K562 (cell line): ENCODE results near the gene SCML2. TPM values are rescaled to one million over a fixed set of nuclear protein-coding genes. Genes with fewer than 3 reads are reported as not detected.

Experiments
- ATAC-seq: fragments of 200-7000 bp; cut with Tn5 transposase; 3 replicates; pipeline ENCODE4 v1.9.1; 2020; ENCODE audit warnings: moderate library complexity
- BruUV-seq: library from RNA; stranded (reverse); fragments of 400-500 nt; replicated peaks from 2 replicates; lab custom pipeline; 2021; lab: Mats Ljungman, UMichigan
- CTCF ChIA-PET: fragments of 300-600 bp; formaldehyde crosslinking; extraction: SDS; loops from one replicate; lab custom pipeline; 2021; ENCODE audit warnings: low intra/inter-chr PET ratio; lab: Yijun Ruan, JAX
- POLR2A ChIA-PET: fragments of 300-600, 350-650 bp; sonication (Branson Sonifier 250); formaldehyde crosslinking; extraction: SDS; loops from one replicate; lab custom pipeline; 2021; ENCODE audit warnings: antibody characterized with exemption, inconsistent platforms; lab: Yijun Ruan, JAX
- DNase-seq, 4 experiments: peaks; one replicate each; pipeline versions ENCODE4 v3.0.0 to v3.0.0-alpha.2; 2011 to 2018; ENCODE audit warnings: low spot score in 3 of 4, mixed read lengths in 3 of 4; ENCODE audit errors: extremely low read depth in 1 of 4
- FAIRE-seq: peaks from 2 replicates; lab custom pipeline; 2011; peaks lifted over from hg19 to GRCh38; lab: Jason Lieb, UNC
- H2AFZ ChIP-seq: 2 replicates; pipeline ENCODE4 v1.6.0; 2011; ENCODE audit warnings: low read depth, low read length, control low read depth, inconsistent platforms
- H3K27ac ChIP-seq: fragments of 200-600 bp; 3 replicates; pipeline ENCODE4 v1.8.0; 2011; ENCODE audit warnings: low read depth, mild to moderate bottlenecking, control low read depth, inconsistent platforms, low read length, moderate library complexity, mixed read lengths; ENCODE audit errors: extremely low read depth
- H3K27me3 ChIP-seq, 2 experiments: fragments of 300-600 bp in 1 of 2; 2 replicates in 1 of 2; 3 replicates in 1 of 2; pipeline versions ENCODE4 v1.6.0 to v1.8.0; 2011; ENCODE audit warnings: inconsistent platforms in 2 of 2, low read length in 2 of 2, mild to moderate bottlenecking in 1 of 2, mixed read lengths in 1 of 2, moderate library complexity in 1 of 2; ENCODE audit not compliant: control insufficient read depth in 2 of 2, insufficient read depth in 2 of 2
- H3K36me3 ChIP-seq: fragments of 300-600 bp; 3 replicates; pipeline ENCODE4 v1.8.0; 2011; ENCODE audit warnings: mild to moderate bottlenecking, low read length, inconsistent platforms; ENCODE audit not compliant: control insufficient read depth, insufficient read depth
- H3K4me1 ChIP-seq, 2 experiments: fragments of 200-600 bp in 1 of 2; replicated peaks in 1 of 2; 2 replicates in 1 of 2; 3 replicates in 1 of 2; pipeline versions ENCODE4 v1.5.1 to v1.8.0; 2011; ENCODE audit warnings: inconsistent platforms in 2 of 2, low read length in 2 of 2, mild to moderate bottlenecking in 1 of 2, mixed read lengths in 1 of 2, moderate library complexity in 1 of 2; ENCODE audit not compliant: control insufficient read depth in 2 of 2, insufficient read depth in 2 of 2
- H3K4me2 ChIP-seq: 2 replicates; pipeline ENCODE4 v1.6.1; 2011; ENCODE audit warnings: low read length, control low read depth, inconsistent platforms, mixed read lengths; ENCODE audit not compliant: insufficient read depth
- H3K4me3 ChIP-seq: fragments of 200-600 bp; sonication (generic), shearing (Covaris generic); 2 replicates; pipeline ENCODE4 v1.5.1; 2016; ENCODE audit warnings: control low read depth, inconsistent platforms
- H3K79me2 ChIP-seq: fragments of 200-600 bp; 3 replicates; pipeline ENCODE4 v1.8.0; 2011; ENCODE audit warnings: low read length, inconsistent platforms; ENCODE audit not compliant: control insufficient read depth, insufficient read depth
- H3K9ac ChIP-seq, 2 experiments: 2 replicates each; pipeline versions ENCODE4 v1.6.0 to v1.6.1; 2011; ENCODE audit warnings: low read depth in 2 of 2, low read length in 2 of 2, control low read depth in 1 of 2, inconsistent platforms in 1 of 2, mild to moderate bottlenecking in 1 of 2, mixed read lengths in 1 of 2; ENCODE audit not compliant: insufficient read depth in 1 of 2
- H3K9me1 ChIP-seq: one replicate; pipeline ENCODE4 v1.6.0; 2011; ENCODE audit warnings: inconsistent platforms, mild to moderate bottlenecking, low read length, moderate library complexity; ENCODE audit not compliant: control insufficient read depth, insufficient read depth
- H3K9me3 ChIP-seq: replicated peaks from 2 replicates; pipeline ENCODE4 v1.5.1; 2011; ENCODE audit warnings: low read depth, low read length, inconsistent platforms; ENCODE audit not compliant: control insufficient read depth, insufficient read depth
- H4K20me1 ChIP-seq: replicated peaks from 2 replicates; pipeline ENCODE4 v1.6.1; 2011; ENCODE audit warnings: low read length, inconsistent platforms, mixed read lengths; ENCODE audit not compliant: control insufficient read depth, insufficient read depth
- CBX8 ChIP-seq: fragments of 200-600 bp; sonication (generic); IDR thresholded peaks from 2 replicates; pipeline ENCODE4 v1.6.1; 2012; ENCODE audit warnings: borderline replicate concordance, mixed run types, low read depth, mild to moderate bottlenecking, moderate library complexity, mixed read lengths, low read length, control low read depth, inconsistent platforms; ENCODE audit not compliant: poor library complexity, severe bottlenecking; ENCODE audit errors: extremely low read depth
- DIDO1 ChIP-seq: fragments of 450-650 bp; IDR thresholded peaks from 2 replicates; pipeline ENCODE4 v1.6.1; 2016; ENCODE audit warnings: low read depth, missing biosample characterization, missing genetic modification characterization
- KLF6 ChIP-seq: fragments of 250-450 bp; sonication (Bioruptor Pico); IDR thresholded peaks from 2 replicates; pipeline ENCODE4 v1.4.0; 2020; ENCODE audit warnings: mild to moderate bottlenecking, moderate library complexity, borderline replicate concordance
- PATZ1 ChIP-seq: fragments of 250-450 bp; sonication (Bioruptor Pico); IDR thresholded peaks from 2 replicates; pipeline ENCODE4 v1.5.0; 2020; ENCODE audit warnings: mild to moderate bottlenecking, borderline replicate concordance
- PRDM10 ChIP-seq: fragments of 450-650 bp; IDR thresholded peaks from 2 replicates; pipeline ENCODE4 v1.6.1; 2018; ENCODE audit not compliant: partially characterized antibody
- TEAD4 ChIP-seq, 2 experiments: sonication (generic) in 1 of 2; formaldehyde crosslinking in 1 of 2; IDR thresholded peaks; 2 replicates each; pipeline versions ENCODE4 v1.6.1 to v1.8.0; 2012 to 2022; ENCODE audit warnings: borderline replicate concordance in 1 of 2, inconsistent platforms in 1 of 2, low read length in 1 of 2, mild to moderate bottlenecking in 1 of 2, missing genetic modification reagents in 1 of 2
- ZNF311 ChIP-seq: fragments of 250-450 bp; sonication (Bioruptor Pico); IDR thresholded peaks from 2 replicates; pipeline ENCODE4 v1.4.0; 2020; ENCODE audit warnings: mild to moderate bottlenecking, moderate library complexity
- WGBS: fragments of 100-300 bp; shearing (Covaris generic); methylation state at CpG from one replicate; pipeline ENCODE4 v1.1.6; 2016; ENCODE audit warnings: low coverage, mixed read lengths; ENCODE audit not compliant: insufficient coverage; ENCODE audit errors: missing lambda C conversion rate; 5-methylcytosine and 5-hydroxymethylcytosine counted together
- in situ Hi-C: fragments of 300-500 bp; cut with MboI; formaldehyde crosslinking; loops from 4 replicates; pipeline ENCODE4 v1.15.0; 2018; ENCODE audit warnings: inconsistent platforms, mixed read lengths
- intact Hi-C: fragments of 100-400 bp; cut with micrococcal nuclease; formaldehyde crosslinking; loops from 2 replicates; pipeline ENCODE4 v1.14.2; 2022
- polyA plus RNA-seq, 8 experiments: library from polyadenylated mRNA; depleted of rRNA in 4 of 8; stranded (reverse) in 5 of 8; unstranded in 3 of 8; fragments of >200 nt; fragmentation: Nextera tagmentation in 2 of 8; fragmentation: Illumina TruSeq in 1 of 8; extraction: Ambion mirVana in 2 of 8; extraction: Trizol in 1 of 8; gene quantifications; 2 replicates each; pipeline versions ENCODE4 v1.2.1 to v1.2.3, GENCODE V29; 2011 to 2014; ENCODE audit warnings: inconsistent platforms in 1 of 8, missing spikeins in 1 of 8
- total RNA-seq, 7 experiments: library from RNA; depleted of rRNA in 6 of 7; stranded (reverse); fragments of >200 nt in 6 of 7; fragmentation: Illumina TruSeq in 2 of 7; extraction: Trizol in 2 of 7; gene quantifications; 2 replicates each; pipeline versions ENCODE4 v1.2.1 to v1.2.3, GENCODE V29; 2011 to 2021; ENCODE audit warnings: low replicate concordance in 1 of 7

SCML2 gene
- total and polyA plus RNA-seq, 9 of the 15 experiments (the other 6 are each of a cell fraction or from before 2014, with no cell fraction given): 15.1 to 30.8 (median 22.9) TPM

GRCh38 chrX:18297251-18297650, 57.2 kb downstream of the SCML2 start:
- no peak for DNase-seq
- in situ Hi-C loops: no loop called here
- no TSS peak for BruUV-seq

More at GRCh38 chrX:18297251-18297650, 57.2 kb downstream of the SCML2 start:
- intact Hi-C loops: no loop called here
- Histone ChIP-seq H4K20me1 (no peaks in the 10 kb centered on the region), H3K9ac (no peak overlapping the region), H3K9me3 (no peaks in the 10 kb centered on the region), H3K4me1 (no peaks in the 10 kb centered on the region), H3K27ac (no peak overlapping the region), H2AFZ (no peak overlapping the region), H3K36me3 (no peaks in the 10 kb centered on the region), H3K9me1 (no peaks in the 10 kb centered on the region), H3K27me3 (no peaks in the 10 kb centered on the region), H3K4me2 (no peak overlapping the region), H3K4me3 (no peak overlapping the region), H3K79me2 (peaks cover 4% of the 10 kb centered on the region; the same call in 1 of the 3 replicates)
- ChIA-PET POLR2A (no interaction called here), CTCF (no interaction called here)
- ATAC-seq (no peak), FAIRE-seq (no peak)
- 20% methylated on average over 2 of the region's 2 CpGs for WGBS
- TF ChIP-seq KLF6 (CRISPR knock-in tag) (no peak), CBX8 (no peak), TEAD4 (IDR thresholded peaks at IDR 0.05; ENCODE audit: low read length) (no peak), TEAD4 (CRISPR knock-in tag; IDR thresholded peaks at IDR 0.05; ENCODE audit: borderline replicate concordance) (no peak), DIDO1 (tag) (no peak), ZNF311 (CRISPR knock-in tag) (no peak), PRDM10 (no peak), PATZ1 (CRISPR knock-in tag) (no peak)
